ENCODE measurements around the gene CFAP54. TPM values are rescaled to one million over a fixed set of nuclear protein-coding genes. Genes with fewer than 3 reads are reported as not detected.

CFAP54 gene
- total RNA-seq, 1 experiment from 2014 or later, result 0.09 TPM

DNA sequence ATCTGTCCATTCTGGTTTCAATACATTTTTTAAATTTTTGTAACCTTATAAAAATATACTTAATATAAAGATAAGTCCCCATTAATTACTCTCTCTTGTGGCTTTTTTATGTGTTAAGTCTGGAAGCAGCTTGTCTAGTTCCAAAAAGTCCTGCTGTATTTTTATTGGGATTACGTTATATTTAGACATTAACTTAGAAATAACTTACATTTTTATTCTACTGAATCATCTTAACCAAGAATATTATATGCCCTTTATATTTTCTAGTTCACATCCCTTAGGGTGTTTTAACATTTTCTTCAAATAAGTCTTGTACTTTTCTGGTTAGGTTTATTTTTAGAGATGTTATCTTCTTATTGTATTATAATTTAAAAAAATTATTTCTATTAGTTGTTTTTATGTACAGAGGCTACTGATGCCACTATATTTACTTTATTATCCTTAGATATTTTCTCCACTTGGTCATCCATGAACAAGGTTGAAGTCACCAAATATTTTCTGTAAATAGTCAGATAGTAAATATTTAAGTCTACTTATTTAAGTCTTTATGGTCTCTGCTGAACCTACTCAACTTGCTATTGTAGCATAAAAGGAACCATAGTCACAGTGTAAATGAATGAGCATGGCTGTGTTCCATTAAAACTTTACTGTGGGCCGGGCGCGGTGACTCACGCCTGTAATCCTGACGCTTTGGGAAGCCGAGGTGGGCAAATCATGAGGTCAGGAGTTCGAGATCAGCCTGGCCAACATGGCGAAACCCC, 285.3 kb downstream of the CFAP54 start:
- H3K27me3 Mint-ChIP-seq (ENCODE audit: low read depth), result no peaks in the 10 kb centered on the region
- ATAC-seq, result no peak
- ChIA-PET POLR2A (no interaction called here), CTCF (no interaction called here)
- no peak overlapping the region for H3K4me3 Mint-ChIP-seq
- peaks cover 17% of the 10 kb centered on the region for H3K9me3 Mint-ChIP-seq
- TF ChIP-seq, protein P1, sequence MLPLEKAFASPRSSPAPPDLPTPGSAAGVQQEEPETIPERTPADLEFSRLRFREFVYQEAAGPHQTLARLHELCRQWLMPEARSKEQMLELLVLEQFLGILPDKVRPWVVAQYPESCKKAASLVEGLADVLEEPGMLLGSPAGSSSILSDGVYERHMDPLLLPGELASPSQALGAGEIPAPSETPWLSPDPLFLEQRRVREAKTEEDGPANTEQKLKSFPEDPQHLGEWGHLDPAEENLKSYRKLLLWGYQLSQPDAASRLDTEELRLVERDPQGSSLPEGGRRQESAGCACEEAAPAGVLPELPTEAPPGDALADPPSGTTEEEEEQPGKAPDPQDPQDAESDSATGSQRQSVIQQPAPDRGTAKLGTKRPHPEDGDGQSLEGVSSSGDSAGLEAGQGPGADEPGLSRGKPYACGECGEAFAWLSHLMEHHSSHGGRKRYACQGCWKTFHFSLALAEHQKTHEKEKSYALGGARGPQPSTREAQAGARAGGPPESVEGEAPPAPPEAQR (CRISPR knock-in tag; IDR thresholded peaks at IDR 0.05), result no peak
- TF ChIP-seq, protein P2, sequence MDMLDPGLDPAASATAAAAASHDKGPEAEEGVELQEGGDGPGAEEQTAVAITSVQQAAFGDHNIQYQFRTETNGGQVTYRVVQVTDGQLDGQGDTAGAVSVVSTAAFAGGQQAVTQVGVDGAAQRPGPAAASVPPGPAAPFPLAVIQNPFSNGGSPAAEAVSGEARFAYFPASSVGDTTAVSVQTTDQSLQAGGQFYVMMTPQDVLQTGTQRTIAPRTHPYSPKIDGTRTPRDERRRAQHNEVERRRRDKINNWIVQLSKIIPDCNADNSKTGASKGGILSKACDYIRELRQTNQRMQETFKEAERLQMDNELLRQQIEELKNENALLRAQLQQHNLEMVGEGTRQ (CRISPR knock-in tag; IDR thresholded peaks at IDR 0.05), result no peak
- TF ChIP-seq, protein P3, sequence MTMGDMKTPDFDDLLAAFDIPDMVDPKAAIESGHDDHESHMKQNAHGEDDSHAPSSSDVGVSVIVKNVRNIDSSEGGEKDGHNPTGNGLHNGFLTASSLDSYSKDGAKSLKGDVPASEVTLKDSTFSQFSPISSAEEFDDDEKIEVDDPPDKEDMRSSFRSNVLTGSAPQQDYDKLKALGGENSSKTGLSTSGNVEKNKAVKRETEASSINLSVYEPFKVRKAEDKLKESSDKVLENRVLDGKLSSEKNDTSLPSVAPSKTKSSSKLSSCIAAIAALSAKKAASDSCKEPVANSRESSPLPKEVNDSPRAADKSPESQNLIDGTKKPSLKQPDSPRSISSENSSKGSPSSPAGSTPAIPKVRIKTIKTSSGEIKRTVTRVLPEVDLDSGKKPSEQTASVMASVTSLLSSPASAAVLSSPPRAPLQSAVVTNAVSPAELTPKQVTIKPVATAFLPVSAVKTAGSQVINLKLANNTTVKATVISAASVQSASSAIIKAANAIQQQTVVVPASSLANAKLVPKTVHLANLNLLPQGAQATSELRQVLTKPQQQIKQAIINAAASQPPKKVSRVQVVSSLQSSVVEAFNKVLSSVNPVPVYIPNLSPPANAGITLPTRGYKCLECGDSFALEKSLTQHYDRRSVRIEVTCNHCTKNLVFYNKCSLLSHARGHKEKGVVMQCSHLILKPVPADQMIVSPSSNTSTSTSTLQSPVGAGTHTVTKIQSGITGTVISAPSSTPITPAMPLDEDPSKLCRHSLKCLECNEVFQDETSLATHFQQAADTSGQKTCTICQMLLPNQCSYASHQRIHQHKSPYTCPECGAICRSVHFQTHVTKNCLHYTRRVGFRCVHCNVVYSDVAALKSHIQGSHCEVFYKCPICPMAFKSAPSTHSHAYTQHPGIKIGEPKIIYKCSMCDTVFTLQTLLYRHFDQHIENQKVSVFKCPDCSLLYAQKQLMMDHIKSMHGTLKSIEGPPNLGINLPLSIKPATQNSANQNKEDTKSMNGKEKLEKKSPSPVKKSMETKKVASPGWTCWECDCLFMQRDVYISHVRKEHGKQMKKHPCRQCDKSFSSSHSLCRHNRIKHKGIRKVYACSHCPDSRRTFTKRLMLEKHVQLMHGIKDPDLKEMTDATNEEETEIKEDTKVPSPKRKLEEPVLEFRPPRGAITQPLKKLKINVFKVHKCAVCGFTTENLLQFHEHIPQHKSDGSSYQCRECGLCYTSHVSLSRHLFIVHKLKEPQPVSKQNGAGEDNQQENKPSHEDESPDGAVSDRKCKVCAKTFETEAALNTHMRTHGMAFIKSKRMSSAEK (CRISPR knock-in tag; IDR thresholded peaks at IDR 0.05; ENCODE audit: borderline replicate concordance), result no peak
- TF ChIP-seq, protein P4, sequence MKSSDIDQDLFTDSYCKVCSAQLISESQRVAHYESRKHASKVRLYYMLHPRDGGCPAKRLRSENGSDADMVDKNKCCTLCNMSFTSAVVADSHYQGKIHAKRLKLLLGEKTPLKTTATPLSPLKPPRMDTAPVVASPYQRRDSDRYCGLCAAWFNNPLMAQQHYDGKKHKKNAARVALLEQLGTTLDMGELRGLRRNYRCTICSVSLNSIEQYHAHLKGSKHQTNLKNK (CRISPR knock-in tag; IDR thresholded peaks at IDR 0.05), result no peak
- TF ChIP-seq, protein P5, sequence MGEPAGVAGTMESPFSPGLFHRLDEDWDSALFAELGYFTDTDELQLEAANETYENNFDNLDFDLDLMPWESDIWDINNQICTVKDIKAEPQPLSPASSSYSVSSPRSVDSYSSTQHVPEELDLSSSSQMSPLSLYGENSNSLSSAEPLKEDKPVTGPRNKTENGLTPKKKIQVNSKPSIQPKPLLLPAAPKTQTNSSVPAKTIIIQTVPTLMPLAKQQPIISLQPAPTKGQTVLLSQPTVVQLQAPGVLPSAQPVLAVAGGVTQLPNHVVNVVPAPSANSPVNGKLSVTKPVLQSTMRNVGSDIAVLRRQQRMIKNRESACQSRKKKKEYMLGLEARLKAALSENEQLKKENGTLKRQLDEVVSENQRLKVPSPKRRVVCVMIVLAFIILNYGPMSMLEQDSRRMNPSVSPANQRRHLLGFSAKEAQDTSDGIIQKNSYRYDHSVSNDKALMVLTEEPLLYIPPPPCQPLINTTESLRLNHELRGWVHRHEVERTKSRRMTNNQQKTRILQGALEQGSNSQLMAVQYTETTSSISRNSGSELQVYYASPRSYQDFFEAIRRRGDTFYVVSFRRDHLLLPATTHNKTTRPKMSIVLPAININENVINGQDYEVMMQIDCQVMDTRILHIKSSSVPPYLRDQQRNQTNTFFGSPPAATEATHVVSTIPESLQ (CRISPR knock-in tag; IDR thresholded peaks at IDR 0.05), result no peak
- TF ChIP-seq ATF1 (CRISPR knock-in tag; IDR thresholded peaks at IDR 0.05) (no peak), HMGA2 (CRISPR knock-in tag; IDR thresholded peaks at IDR 0.05) (no peak), ESRRA (CRISPR knock-in tag; IDR thresholded peaks at IDR 0.05; ENCODE audit: borderline replicate concordance) (no peak), ZNF121 (CRISPR knock-in tag; IDR thresholded peaks at IDR 0.05) (no peak), SMAD4 (CRISPR knock-in tag; IDR thresholded peaks at IDR 0.05) (no peak), NR3C1 (CRISPR knock-in tag; conservative IDR thresholded peaks at IDR 0.05; ENCODE audit: low read depth) (no peak)
- TF ChIP-seq, protein P6, sequence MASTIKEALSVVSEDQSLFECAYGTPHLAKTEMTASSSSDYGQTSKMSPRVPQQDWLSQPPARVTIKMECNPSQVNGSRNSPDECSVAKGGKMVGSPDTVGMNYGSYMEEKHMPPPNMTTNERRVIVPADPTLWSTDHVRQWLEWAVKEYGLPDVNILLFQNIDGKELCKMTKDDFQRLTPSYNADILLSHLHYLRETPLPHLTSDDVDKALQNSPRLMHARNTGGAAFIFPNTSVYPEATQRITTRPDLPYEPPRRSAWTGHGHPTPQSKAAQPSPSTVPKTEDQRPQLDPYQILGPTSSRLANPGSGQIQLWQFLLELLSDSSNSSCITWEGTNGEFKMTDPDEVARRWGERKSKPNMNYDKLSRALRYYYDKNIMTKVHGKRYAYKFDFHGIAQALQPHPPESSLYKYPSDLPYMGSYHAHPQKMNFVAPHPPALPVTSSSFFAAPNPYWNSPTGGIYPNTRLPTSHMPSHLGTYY (CRISPR knock-in tag; IDR thresholded peaks at IDR 0.05), result no peak
- TF ChIP-seq, protein P7, sequence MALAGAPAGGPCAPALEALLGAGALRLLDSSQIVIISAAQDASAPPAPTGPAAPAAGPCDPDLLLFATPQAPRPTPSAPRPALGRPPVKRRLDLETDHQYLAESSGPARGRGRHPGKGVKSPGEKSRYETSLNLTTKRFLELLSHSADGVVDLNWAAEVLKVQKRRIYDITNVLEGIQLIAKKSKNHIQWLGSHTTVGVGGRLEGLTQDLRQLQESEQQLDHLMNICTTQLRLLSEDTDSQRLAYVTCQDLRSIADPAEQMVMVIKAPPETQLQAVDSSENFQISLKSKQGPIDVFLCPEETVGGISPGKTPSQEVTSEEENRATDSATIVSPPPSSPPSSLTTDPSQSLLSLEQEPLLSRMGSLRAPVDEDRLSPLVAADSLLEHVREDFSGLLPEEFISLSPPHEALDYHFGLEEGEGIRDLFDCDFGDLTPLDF (CRISPR knock-in tag; IDR thresholded peaks at IDR 0.05), result no peak
- TF ChIP-seq, protein P8, sequence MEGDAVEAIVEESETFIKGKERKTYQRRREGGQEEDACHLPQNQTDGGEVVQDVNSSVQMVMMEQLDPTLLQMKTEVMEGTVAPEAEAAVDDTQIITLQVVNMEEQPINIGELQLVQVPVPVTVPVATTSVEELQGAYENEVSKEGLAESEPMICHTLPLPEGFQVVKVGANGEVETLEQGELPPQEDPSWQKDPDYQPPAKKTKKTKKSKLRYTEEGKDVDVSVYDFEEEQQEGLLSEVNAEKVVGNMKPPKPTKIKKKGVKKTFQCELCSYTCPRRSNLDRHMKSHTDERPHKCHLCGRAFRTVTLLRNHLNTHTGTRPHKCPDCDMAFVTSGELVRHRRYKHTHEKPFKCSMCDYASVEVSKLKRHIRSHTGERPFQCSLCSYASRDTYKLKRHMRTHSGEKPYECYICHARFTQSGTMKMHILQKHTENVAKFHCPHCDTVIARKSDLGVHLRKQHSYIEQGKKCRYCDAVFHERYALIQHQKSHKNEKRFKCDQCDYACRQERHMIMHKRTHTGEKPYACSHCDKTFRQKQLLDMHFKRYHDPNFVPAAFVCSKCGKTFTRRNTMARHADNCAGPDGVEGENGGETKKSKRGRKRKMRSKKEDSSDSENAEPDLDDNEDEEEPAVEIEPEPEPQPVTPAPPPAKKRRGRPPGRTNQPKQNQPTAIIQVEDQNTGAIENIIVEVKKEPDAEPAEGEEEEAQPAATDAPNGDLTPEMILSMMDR (IDR thresholded peaks at IDR 0.05), result no peak
- TF ChIP-seq, protein P9, sequence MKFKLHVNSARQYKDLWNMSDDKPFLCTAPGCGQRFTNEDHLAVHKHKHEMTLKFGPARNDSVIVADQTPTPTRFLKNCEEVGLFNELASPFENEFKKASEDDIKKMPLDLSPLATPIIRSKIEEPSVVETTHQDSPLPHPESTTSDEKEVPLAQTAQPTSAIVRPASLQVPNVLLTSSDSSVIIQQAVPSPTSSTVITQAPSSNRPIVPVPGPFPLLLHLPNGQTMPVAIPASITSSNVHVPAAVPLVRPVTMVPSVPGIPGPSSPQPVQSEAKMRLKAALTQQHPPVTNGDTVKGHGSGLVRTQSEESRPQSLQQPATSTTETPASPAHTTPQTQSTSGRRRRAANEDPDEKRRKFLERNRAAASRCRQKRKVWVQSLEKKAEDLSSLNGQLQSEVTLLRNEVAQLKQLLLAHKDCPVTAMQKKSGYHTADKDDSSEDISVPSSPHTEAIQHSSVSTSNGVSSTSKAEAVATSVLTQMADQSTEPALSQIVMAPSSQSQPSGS (CRISPR knock-in tag; IDR thresholded peaks at IDR 0.05; ENCODE audit: borderline replicate concordance, low read depth), result no peak
- H3K36me3 Mint-ChIP-seq, result no peaks in the 10 kb centered on the region
- no peak overlapping the region for H3K27ac Mint-ChIP-seq
- no peaks in the 10 kb centered on the region for H3K4me1 Mint-ChIP-seq
- no peak for DNase-seq (ENCODE audit: low spot score)
